HG02943 (cell line): Measurements from ENCODE around the gene RGPD8.
"Not testable (repeated sequence)": the region's sequence is repeated elsewhere in the genome, so short reads cannot be mapped to it uniquely, and the experiment has no call there.

Experiments used
- ATAC-seq: cut with Tn5 transposase; IDR thresholded peaks from one replicate; pipeline ENCODE4 v1.9.1; 2021; ENCODE audit warnings: mild to moderate bottlenecking, low read depth, moderate library complexity; ENCODE audit not compliant: unreplicated experiment

The RGPD8 gene

DNA sequence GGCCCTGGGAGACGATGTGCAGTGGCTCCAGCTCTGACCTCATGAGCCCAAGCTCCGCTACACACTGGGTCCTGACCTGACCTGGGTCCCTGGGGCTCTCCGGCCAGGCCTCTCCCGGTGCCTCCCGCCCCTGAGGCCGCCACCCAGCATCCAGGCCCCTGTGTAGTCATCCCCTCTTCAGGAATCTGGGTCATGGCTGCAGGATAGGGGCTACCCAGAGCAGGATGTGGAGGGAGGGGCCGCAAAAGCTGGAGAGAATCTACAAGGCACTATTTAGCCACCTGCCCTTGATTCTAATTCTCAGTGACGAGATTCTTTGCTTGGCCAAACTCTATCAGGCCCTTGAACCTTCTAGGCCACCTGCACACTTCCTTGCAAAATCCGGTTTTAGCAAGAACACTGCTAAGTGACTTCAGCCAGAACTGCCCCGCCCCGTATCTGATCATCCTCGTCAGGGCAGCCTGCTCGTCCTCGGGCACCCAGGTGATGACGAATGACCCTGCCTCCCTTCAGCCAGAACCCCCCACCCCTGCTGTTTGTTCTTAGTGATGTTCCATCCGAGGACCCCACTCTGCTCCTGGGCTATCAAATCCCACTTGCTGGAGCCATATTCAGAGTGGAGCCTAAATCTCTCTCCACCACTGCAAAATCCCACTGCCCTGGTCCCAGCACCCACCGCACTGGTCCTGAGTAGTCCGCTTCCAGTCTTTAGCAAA, 2.4 kb upstream of the RGPD8 start:
- ATAC-seq = not testable (repeated sequence)

GRCh38 chr2:112434890-112435715, 1.7 kb upstream of the RGPD8 start:
- ATAC-seq = not testable (repeated sequence)

DNA sequence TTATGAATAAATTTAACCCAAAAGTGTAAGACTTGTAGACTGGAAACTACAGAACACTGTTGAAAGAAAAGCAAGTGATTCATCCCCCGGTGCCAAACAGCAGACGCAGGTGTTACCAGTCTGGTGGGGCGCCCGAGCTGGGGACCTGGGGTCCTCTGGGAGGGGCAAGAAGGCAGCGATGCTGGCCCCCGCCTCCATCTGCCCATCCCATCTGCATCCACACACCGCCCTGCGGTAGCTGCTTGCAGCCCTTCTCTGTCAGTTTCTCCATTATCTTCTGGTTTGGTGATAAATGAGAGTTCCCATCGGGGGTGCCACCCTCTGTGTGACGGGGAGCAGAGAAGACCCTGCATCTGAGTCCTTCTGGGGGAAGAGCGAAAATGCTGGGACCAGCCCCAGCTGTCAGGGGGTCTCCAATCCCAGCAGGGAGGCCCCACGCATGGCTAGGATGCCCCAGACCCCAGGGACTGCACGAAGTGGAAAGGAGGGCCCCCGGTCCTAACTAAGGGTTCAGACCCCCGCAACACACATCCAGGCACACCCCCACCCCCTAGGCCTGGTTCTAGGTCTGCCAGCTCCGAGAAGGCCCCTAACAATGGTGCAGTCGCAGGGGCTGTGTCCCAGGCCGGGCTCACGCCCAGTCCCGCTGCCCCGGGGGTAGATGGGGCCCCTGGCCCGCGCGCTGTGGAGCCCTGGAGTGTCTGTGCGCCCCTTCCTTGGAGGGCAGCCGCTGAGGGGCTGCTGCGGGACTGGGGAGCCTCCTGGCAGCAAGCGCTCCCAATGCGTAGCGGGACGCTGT, 686 bp upstream of the RGPD8 start:
- ATAC-seq = no peak

DNA sequence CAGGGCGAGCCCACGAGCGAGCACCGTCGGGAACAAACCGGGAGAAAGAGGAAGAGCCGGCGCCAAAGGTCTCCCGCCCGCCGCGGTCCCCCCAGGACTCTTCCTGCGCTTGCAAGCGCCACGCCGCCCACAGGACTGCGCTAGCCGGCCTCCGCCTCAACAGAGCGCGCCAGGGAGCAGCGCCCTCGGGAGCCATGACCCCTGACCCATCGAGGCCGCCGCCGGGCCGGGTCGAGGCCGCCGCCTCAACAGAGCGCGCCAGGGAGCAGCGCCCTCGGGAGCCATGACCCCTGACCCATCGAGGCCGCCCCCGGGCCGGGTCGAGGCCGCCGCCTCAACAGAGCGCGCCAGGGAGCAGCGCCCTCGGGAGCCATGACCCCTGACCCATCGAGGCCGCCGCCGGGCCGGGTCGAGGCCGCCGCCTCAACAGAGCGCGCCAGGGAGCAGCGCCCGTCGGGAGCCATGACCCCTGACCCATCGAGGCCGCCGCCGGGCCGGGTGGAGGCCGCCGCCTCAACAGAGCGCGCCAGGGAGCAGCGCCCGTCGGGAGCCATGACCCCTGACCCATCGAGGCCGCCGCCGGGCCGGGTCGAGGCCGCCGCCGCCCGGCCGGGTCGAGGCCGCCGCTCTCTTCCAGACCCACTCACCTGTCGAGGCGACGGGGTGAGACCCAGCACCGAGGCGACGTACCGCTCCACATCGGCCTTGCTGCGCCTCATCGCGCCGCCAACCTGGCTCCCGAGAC, 538 bp downstream of the RGPD8 start:
- ATAC-seq = peak; percentile 33

DNA sequence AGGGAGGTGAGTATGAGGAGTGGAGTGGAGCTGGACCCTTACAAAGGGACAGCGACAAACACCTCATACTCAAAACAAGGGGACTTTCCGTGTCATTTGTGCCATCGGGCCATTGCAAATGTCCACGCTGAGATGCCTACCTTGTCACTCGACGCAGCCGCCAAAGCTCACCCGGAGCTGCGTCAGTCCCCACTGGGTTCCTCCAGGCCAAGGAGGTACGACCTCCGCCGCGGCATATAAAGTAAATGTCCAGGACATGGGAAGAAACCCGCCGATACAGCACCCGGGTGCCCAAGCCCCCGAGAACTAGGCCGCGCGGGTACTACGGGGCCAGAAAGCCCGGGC, 1.1 kb downstream of the RGPD8 start:
- not testable (repeated sequence) for ATAC-seq

DNA sequence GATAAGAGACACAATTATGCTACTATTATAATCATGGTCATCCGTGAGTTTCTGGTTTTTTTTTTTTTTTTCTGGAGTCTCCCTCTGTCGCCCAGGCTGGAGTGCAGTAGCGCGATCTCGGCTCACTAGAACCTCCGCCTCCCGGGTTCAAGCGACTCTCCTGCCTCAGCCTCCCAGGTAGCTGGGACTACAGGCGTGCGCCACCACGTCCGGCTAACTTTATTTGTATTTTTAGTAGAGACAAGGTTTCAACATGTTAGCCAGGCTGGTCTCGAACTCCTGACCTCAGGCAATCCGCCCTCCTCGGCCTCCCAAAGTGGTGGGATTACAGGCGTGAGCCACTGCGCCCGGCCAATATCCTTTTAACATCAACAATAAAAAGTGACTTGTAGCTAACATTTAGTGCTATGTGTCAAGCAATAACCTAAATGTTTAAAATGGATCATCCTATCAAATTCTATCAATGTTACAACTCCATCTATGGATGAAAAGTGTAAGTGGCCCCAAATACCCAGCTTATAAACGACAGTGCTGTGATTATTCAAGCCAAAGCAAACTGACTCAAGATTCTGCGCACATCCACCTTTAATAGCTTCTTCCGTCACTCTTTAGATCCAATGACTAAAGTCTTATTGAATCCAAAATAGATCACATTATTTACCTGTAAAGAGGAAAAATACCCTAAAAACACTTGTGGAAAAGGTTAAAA, 1.7 kb downstream of the RGPD8 start:
- ATAC-seq = not testable (repeated sequence)

DNA sequence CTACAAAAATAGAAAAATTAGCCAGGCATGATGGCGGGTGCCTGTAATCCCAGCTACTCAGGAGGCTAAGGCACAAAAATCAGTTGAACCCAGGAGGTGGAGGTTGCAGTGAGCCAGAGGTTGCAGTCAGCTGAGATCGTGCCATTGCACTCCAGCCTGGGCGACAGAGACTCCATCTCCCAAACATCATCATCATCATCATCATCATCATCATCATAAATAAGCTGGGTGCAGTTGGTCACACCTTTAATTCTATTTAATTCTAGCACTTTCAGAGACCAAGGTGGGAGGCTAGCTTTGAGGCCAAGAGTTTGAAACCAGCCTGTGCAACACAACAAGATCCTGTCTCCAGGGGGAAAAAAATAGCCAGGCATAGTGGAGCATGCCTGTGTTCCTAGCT, 8.9 kb downstream of the RGPD8 start:
- not testable (repeated sequence) for ATAC-seq

DNA sequence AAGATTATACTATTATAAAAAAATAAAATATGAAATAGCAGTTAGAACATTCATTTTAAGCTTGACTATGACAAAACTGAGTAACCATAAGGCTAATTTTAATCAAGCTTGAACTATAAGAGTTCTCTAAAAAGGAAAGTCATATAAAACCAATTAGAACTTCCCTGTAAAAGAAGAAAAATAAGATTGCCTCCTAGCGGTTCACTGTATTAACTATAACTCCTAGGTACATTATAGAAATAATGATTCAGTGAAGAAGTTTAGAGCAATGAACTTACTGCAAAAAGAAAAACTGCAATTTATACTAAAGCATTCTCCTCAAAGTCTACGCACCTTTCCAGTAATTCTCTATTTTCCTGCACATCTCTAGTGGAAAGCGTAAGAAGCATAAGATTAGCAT, 16.6 kb downstream of the RGPD8 start:
- ATAC-seq = not testable (repeated sequence)

- not testable (repeated sequence) for ATAC-seq
These were observed 73.4 kb downstream of the RGPD8 start for GRCh38 chr2:112360055-112360454.

DNA sequence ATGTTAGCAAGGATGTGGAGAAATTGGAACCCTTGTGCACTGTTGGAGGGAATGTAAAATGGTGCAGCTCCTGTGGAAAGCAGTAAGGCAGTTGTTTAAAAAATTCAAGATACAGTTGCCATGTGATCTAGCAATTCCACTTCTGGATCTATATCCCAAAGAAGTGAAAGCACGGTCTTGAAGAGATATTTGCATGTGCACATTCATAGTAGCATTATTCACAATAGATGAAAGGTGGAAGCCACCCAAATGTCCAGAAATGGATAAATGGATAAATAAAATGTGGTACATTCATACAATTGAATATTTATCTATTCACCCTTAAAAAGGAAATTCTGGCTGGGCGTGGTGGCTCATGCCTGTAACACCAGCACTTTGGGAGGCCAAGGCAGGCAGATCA, 79.1 kb downstream of the RGPD8 start:
- ATAC-seq = not testable (repeated sequence)

DNA sequence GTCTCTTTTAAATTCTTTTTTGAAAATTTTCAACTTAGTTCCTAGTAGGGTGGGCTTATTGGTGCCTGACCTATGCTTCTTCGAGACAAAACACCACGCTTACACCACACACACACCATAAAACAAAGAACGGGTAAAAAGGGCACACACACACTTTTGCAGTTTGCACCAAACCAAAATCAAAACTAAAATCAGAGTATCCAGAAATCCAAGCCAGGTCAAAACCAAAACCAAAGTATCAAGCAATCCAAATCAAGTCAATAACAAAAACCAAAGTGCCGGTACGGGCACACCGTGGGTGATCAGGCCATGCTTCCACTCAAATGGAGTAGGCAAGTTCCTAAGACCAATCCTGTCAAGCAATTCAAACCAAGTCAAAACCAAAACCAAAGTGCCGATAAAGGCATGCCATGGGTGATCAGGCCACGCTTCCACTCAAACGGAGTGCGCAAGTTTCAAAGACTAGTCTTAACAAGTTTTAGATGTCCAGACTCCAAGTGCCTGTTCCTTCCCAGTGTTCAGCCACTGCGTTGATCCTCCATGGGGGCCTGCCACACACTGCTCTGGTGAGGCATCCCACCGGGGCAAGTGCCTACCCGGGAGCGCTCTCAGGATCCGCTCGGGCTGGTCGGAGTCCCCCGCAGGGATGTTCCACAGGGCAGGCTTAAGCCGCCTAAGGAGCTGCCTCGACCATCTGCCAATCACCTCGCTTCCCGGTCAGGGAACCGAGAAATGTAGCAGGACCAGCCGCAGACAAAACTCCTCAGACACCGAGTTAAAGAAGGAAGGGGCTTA, 80.4 kb downstream of the RGPD8 start:
- ATAC-seq = not testable (repeated sequence)

- ATAC-seq = not testable (repeated sequence)
These were observed 81.2 kb downstream of the RGPD8 start for GRCh38 chr2:112352292-112352691.

- no peak for ATAC-seq
These were observed 88.1 kb downstream of the RGPD8 start for GRCh38 chr2:112345030-112346027.

DNA sequence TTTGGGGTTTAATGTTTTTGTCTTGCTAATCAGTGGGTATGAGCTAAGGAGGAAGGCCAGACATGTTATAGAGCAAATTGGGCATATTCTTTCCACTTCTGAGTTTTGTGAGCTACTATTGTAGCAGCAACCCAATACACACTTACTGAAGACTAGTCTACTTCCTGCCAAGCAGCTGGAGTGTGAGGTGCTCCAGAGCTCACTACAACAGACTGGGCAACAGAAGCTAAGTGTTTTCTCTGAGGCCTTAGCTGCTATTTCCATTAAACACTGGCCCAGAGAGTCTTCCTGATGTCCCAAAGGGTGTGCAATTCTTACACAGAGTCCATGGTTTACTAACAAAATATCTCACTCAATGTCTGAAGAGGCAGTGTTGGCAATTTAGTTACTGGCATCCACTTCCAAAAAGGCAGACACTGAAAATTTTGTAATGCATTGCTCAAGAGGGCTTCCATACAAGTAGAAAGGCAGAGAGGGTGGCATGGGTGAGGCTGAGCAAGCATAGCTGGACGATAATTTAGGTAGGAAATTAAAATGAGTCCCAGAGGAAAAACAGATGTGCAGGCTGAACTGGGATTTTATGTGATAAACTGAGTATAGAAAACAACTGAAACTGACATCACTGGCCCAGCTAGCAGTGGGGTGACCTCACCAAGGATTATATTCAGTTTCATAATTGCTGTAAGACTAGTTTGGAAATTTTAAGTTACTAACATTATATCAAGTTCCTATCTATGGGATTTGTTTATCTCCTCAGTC, 89.4 kb downstream of the RGPD8 start:
- ATAC-seq = no peak

GRCh38 chr2:112342067-112342550, 91.3 kb downstream of the RGPD8 start:
- ATAC-seq = no peak

- ATAC-seq = no peak
These were observed 92.8 kb downstream of the RGPD8 start for GRCh38 chr2:112340475-112341267.
